Measurements from ENCODE around the gene RANGAP1.

- no peak for TF ChIP-seq TAF1 (IDR thresholded peaks at IDR 0.05; ENCODE audit: borderline replicate concordance, low read depth, low read length)
- TF ChIP-seq POLR2AphosphoS5 (IDR thresholded peaks at IDR 0.05; ENCODE audit: low read depth, low read length), result no peak
Measured at GRCh38 chr22:41334951-41335635, 49.1 kb upstream of the RANGAP1 start.

Measured in GM12892 (cell line).